Natural killer cell (primary cell): ENCODE results near the gene ADRM1. TPM values are rescaled to one million over a fixed set of nuclear protein-coding genes. Genes with fewer than 3 reads are reported as not detected.
A peak's percentile ranks its signal among the peaks of the same experiment; 100 is the strongest.

Experiments used
- ATAC-seq, 3 donors: fragments of 150-1000 bp in 2 of 3; fragments of 200-7000 bp in 1 of 3; cut with Tn5 transposase; 1 replicate in 1 of 3; 2 replicates in 2 of 3; pipeline ENCODE4 v1.10.0; 2021; ENCODE audit warnings: mild to moderate bottlenecking in 2 of 3, moderate library complexity in 2 of 3
- DNase-seq, 2 donors: peaks; one replicate each; pipeline versions ENCODE4 v3.0.0 to v3.0.0-alpha.2; 2013 to 2021; ENCODE audit warnings: mixed read lengths in 1 of 2
- H3K27ac ChIP-seq: one replicate; pipeline ENCODE4 v1.5.1; 2013; ENCODE audit warnings: mild to moderate bottlenecking, low read length
- H3K27me3 ChIP-seq: one replicate; pipeline ENCODE4 v1.6.1; 2013; ENCODE audit warnings: low read length; ENCODE audit not compliant: control insufficient read depth, insufficient read depth
- H3K36me3 ChIP-seq: one replicate; pipeline ENCODE4 v1.6.1; 2013; ENCODE audit warnings: low read length; ENCODE audit not compliant: control insufficient read depth, insufficient read depth
- H3K4me1 ChIP-seq: one replicate; pipeline ENCODE4 v1.6.1; 2013; ENCODE audit warnings: low read length; ENCODE audit not compliant: control insufficient read depth, insufficient read depth
- H3K4me3 ChIP-seq: one replicate; pipeline ENCODE4 v1.5.1; 2013; ENCODE audit warnings: low read length
- H3K9me3 ChIP-seq: one replicate; pipeline ENCODE4 v1.6.1; 2013; ENCODE audit warnings: low read length; ENCODE audit not compliant: control insufficient read depth, insufficient read depth
- H3K27ac Mint-ChIP-seq, 2 donors: one replicate each; pipeline ENCODE4 v1.8.0; 2022; ENCODE audit warnings: mild to moderate bottlenecking in 2 of 2, mixed read lengths in 2 of 2, moderate library complexity in 1 of 2
- H3K27me3 Mint-ChIP-seq, 2 donors: one replicate each; pipeline ENCODE4 v1.8.0; 2022; ENCODE audit warnings: low read depth in 2 of 2, mixed read lengths in 2 of 2
- H3K36me3 Mint-ChIP-seq: one replicate; pipeline ENCODE4 v1.8.0; 2022; ENCODE audit warnings: mixed read lengths
- H3K4me1 Mint-ChIP-seq, 2 donors: one replicate each; pipeline ENCODE4 v1.8.0; 2022; ENCODE audit warnings: mixed read lengths in 2 of 2
- H3K4me3 Mint-ChIP-seq: one replicate; pipeline ENCODE4 v1.8.0; 2022; ENCODE audit warnings: mild to moderate bottlenecking, moderate library complexity, mixed read lengths
- H3K9me3 Mint-ChIP-seq, 2 donors: one replicate each; pipeline ENCODE4 v1.8.0; 2022; ENCODE audit warnings: mixed read lengths in 2 of 2
- WGBS: methylation state at CpG from one replicate; pipeline ENCODE4 v1.1.7; 2013; ENCODE audit warnings: missing lambda C conversion rate; ENCODE audit not compliant: insufficient coverage; 5-methylcytosine and 5-hydroxymethylcytosine counted together
- intact Hi-C: fragments of 100-400 bp; cut with micrococcal nuclease; formaldehyde crosslinking; loops from one replicate; pipeline ENCODE4 v1.14.2; 2022
- total RNA-seq, 4 donors: library from RNA; stranded (reverse); fragments of 120-200 nt in 1 of 4; gene quantifications; one replicate each; pipeline versions ENCODE4 v1.2.3 to v1.2.4, GENCODE V29; 2013 to 2022
- TF ChIP-seq, protein P1 (sequence below): fragments of 200-600 bp; IDR thresholded peaks from one replicate; pipeline ENCODE4 v1.8.0; 2022; ENCODE audit warnings: antibody characterized with exemption

ADRM1 gene
- total RNA-seq, 3 donors from 2014 or later (not counting 1 experiment from before 2014, with no cell fraction given) = 81.4 to 88.4 (median 84.6) TPM

DNA sequence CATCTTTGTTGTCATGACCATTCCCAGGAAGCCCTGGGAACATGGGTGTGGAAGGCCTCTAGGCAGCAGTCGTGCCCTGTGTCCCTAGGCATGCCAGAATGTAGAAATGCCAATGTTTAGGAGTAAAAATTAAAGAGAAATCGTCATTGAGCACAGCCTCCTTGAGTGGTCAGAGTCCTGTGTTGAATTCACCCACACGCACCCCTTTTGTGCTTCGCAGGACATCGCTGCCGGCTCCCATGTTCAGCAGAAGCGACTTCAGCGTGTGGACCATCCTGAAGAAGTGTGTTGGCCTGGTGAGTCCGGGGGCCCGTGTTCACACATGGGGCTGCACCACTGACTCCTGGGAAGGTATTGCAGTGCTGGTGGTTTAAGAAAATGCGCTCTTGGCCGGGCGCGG is 39.4 kb upstream of the ADRM1 start:
- TF ChIP-seq, protein P1, sequence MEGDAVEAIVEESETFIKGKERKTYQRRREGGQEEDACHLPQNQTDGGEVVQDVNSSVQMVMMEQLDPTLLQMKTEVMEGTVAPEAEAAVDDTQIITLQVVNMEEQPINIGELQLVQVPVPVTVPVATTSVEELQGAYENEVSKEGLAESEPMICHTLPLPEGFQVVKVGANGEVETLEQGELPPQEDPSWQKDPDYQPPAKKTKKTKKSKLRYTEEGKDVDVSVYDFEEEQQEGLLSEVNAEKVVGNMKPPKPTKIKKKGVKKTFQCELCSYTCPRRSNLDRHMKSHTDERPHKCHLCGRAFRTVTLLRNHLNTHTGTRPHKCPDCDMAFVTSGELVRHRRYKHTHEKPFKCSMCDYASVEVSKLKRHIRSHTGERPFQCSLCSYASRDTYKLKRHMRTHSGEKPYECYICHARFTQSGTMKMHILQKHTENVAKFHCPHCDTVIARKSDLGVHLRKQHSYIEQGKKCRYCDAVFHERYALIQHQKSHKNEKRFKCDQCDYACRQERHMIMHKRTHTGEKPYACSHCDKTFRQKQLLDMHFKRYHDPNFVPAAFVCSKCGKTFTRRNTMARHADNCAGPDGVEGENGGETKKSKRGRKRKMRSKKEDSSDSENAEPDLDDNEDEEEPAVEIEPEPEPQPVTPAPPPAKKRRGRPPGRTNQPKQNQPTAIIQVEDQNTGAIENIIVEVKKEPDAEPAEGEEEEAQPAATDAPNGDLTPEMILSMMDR = no peak
- no peak overlapping the region for H3K27ac Mint-ChIP-seq
- H3K9me3 Mint-ChIP-seq = no peaks in the 10 kb centered on the region
- H3K36me3 ChIP-seq = peaks cover 64% of the 10 kb centered on the region
- H3K27me3 Mint-ChIP-seq = no peaks in the 10 kb centered on the region
- peaks cover 3 to 9% of the 10 kb centered on the region in 2 donors for H3K4me1 Mint-ChIP-seq
- ATAC-seq (no peak), DNase-seq (no peak)
- 97% methylated on average over 14 of the region's 14 CpGs for whole genome bisulfite sequencing
- H3K36me3 Mint-ChIP-seq = no peaks in the 10 kb centered on the region
- H3K27ac ChIP-seq = no peak overlapping the region
- no peak overlapping the region for H3K4me3 ChIP-seq
- H3K9me3 ChIP-seq = no peaks in the 10 kb centered on the region
- no peaks in the 10 kb centered on the region for H3K27me3 ChIP-seq
- H3K4me1 ChIP-seq = no peaks in the 10 kb centered on the region
- no peak overlapping the region for H3K4me3 Mint-ChIP-seq
- intact Hi-C loops = no loop called here

DNA sequence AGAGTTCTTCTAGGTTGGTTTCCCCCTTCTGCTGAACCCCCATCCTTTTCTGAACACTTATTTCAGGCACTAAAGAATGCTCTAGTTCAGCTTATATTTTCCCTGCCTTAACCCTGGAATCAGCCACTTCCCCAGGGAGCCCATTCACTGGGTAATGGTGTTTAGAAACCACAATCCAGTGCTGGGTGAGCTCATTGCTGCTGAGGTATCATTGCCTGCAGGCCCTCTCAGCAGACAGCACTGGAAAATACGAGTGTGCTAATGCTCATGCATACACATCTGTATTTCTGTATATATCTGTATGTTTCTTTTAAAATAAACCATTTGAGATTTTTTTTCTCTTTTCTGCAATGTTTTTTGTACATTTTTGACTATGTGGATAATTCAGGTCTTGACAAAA is 37.4 kb upstream of the ADRM1 start:
- no peak overlapping the region for H3K4me3 ChIP-seq
- H3K27me3 ChIP-seq = no peaks in the 10 kb centered on the region
- H3K36me3 Mint-ChIP-seq = no peaks in the 10 kb centered on the region
- no peak overlapping the region for H3K4me3 Mint-ChIP-seq
- no peaks in the 10 kb centered on the region for H3K4me1 ChIP-seq
- TF ChIP-seq, protein P1 = no peak
- H3K27ac Mint-ChIP-seq = peak overlapping the region in 1 of 2 donors; percentile 11
- H3K36me3 ChIP-seq = peaks cover 53% of the 10 kb centered on the region
- DNase-seq (no peak), ATAC-seq (no peak)
- peaks cover 0 to 8% of the 10 kb centered on the region in 2 donors for H3K4me1 Mint-ChIP-seq
- no peaks in the 10 kb centered on the region for H3K9me3 ChIP-seq
- H3K27me3 Mint-ChIP-seq = no peaks in the 10 kb centered on the region
- H3K27ac ChIP-seq = no peak overlapping the region
- WGBS = no CpG with 5 or more reads among the region's 1 CpG
- intact Hi-C loops = no loop called here
- no peaks in the 10 kb centered on the region for H3K9me3 Mint-ChIP-seq

DNA sequence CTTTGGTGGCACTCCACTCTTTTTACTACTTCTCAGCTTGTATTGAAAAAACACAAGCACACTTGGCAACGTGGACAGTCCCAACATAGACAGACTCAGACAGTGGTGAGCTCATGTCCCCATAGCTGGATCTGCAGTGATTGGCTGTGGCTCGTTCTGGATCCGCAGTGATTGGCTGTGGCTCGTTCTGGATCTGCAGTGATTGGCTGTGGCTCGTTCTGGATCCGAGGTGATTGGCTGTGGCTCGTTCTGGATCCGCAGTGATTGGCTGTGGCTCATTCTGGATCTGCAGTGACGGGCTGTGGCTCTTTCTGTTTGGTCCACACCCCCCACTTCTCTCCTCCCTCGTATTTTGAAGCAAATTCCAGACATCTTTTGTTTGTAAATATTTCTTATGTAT is 36.5 kb upstream of the ADRM1 start:
- Mint-ChIP-seq H3K27me3 (no peaks in the 10 kb centered on the region), H3K9me3 (no peaks in the 10 kb centered on the region), H3K4me3 (no peak overlapping the region), H3K27ac (peak overlapping the region in 1 of 2 donors; percentile 11), H3K36me3 (no peaks in the 10 kb centered on the region), H3K4me1 (peaks cover 0 to 8% of the 10 kb centered on the region in 2 donors)
- H3K27ac ChIP-seq = no peak overlapping the region
- no peaks in the 10 kb centered on the region for H3K4me1 ChIP-seq
- H3K36me3 ChIP-seq = peaks cover 49% of the 10 kb centered on the region
- H3K27me3 ChIP-seq = no peaks in the 10 kb centered on the region
- WGBS = 95% methylated on average over 9 of the region's 10 CpGs
- DNase-seq = peak in 1 of 2 donors; percentile 11
- no peak overlapping the region for H3K4me3 ChIP-seq
- H3K9me3 ChIP-seq = no peaks in the 10 kb centered on the region
- TF ChIP-seq, protein P1 = no peak
- no peak for ATAC-seq
- intact Hi-C loops = no loop called here

DNA sequence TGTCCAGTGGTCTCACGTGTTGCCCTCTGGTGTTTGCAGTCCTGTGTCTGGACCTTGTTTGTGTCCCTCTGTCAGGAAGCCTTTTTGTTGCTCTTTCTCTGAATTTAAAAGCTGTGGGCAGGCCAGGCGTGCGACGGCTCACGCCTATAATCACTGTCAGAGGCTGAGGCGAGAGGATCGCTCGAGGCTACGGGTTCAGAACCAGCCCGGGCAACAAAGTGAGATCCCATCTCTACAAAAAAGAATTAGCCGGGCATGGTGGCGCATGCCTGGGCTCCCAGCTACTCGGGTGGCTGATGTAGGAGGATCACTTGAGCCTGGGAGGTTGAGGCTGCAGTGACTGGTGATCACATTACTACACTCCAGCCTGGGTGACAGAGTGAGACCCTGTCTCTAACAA is 35.9 kb upstream of the ADRM1 start:
- H3K4me3 ChIP-seq = no peak overlapping the region
- Mint-ChIP-seq H3K4me1 (peaks cover 0 to 8% of the 10 kb centered on the region in 2 donors), H3K27ac (no peak overlapping the region), H3K4me3 (no peak overlapping the region), H3K36me3 (no peaks in the 10 kb centered on the region), H3K9me3 (no peaks in the 10 kb centered on the region), H3K27me3 (no peaks in the 10 kb centered on the region)
- ATAC-seq = no peak
- no peak for DNase-seq
- intact Hi-C loops = no loop called here
- TF ChIP-seq, protein P1 = no peak
- 98% methylated on average over 13 of the region's 13 CpGs for WGBS
- H3K36me3 ChIP-seq = peaks cover 47% of the 10 kb centered on the region
- no peaks in the 10 kb centered on the region for H3K9me3 ChIP-seq
- no peak overlapping the region for H3K27ac ChIP-seq
- no peaks in the 10 kb centered on the region for H3K4me1 ChIP-seq
- H3K27me3 ChIP-seq = no peaks in the 10 kb centered on the region
